ENCODE results near the gene ESX1.
"Not testable (repeated sequence)": the region's sequence is repeated elsewhere in the genome, so short reads cannot be mapped to it uniquely, and the experiment has no call there.

ESX1 gene

GRCh38 chrX:104254442-104255115 is at the start of gene ESX1:
Gene ESX1, minus strand, starts transcription at chrX:104254933. Its CDS starts 84 bp downstream, at chrX:104254849.
- no peak for DNase-seq

- DNase-seq, result no peak
Measured at GRCh38 chrX:104295636-104296035, 40.9 kb upstream of the ESX1 start.

GRCh38 chrX:104288961-104289360 is 34.2 kb upstream of the ESX1 start:
- no peak for DNase-seq

GRCh38 chrX:104288269-104288668 is 33.5 kb upstream of the ESX1 start:
- DNase-seq, result no peak

- no peak for DNase-seq
Measured at GRCh38 chrX:104285201-104285600, 30.5 kb upstream of the ESX1 start.

- DNase-seq, result no peak
Measured at GRCh38 chrX:104284507-104284906, 29.8 kb upstream of the ESX1 start.

GRCh38 chrX:104282166-104282725 is 27.5 kb upstream of the ESX1 start:
- no peak for DNase-seq

GRCh38 chrX:104281564-104281963 is 26.8 kb upstream of the ESX1 start:
- DNase-seq, result no peak

- DNase-seq, result no peak
Measured at GRCh38 chrX:104280609-104281008, 25.9 kb upstream of the ESX1 start.

- DNase-seq, result peak; percentile 44
Measured at GRCh38 chrX:104270916-104271512, 16.3 kb upstream of the ESX1 start.

GRCh38 chrX:104270212-104270611 is 15.5 kb upstream of the ESX1 start:
- no peak for DNase-seq

GRCh38 chrX:104255465-104255864 is 732 bp upstream of the ESX1 start:
- no peak for DNase-seq

GRCh38 chrX:104253567-104254441 is 929 bp downstream of the ESX1 start:
- no peak for DNase-seq

GRCh38 chrX:104250470-104250869 is 4.3 kb downstream of the ESX1 start:
- no peak for DNase-seq

- not testable (repeated sequence) for DNase-seq
Measured at GRCh38 chrX:104230060-104230459, 24.7 kb downstream of the ESX1 start.

- no peak for DNase-seq
Measured at GRCh38 chrX:104211187-104211586, 43.5 kb downstream of the ESX1 start.

GRCh38 chrX:104205548-104205947 is 49.2 kb downstream of the ESX1 start:
- no peak for DNase-seq

Data from activated CD4-positive, alpha-beta T cell treated with anti-CD3 and anti-CD28 coated beads, Interleukin-10, Interleukin-2, amounts not matched to agents 100 ng/mL and 50 ng/mL, durations not matched to agents 16 hours and 8 hours (primary cell).